Measurements from ENCODE around the gene IFIT1B.
"Not testable (repeated sequence)": the region's sequence is repeated elsewhere in the genome, so short reads cannot be mapped to it uniquely, and the experiment has no call there.

Gene IFIT1B, protein sequence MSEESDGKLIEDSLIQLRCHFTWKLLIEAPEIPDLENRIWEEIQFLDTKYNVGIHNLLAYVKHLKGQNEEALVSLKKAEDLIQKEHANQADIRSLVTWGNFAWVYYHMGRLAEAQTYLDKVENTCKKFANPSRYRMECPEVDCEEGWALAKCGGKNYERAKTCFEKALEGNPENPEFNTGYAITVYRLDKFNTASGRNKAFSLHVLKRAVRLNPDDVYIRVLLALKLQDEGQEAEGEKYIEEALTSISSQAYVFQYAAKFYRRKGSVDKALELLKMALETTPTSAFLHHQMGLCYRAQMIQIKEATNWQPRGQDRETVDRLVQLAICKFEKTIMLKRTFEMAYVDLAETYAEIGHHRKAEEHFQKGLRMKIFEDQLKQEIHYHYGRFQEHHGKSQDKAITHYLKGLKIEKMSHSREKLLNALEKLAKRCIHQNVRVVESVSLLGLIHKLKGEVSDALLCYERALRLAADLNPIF

DNA sequence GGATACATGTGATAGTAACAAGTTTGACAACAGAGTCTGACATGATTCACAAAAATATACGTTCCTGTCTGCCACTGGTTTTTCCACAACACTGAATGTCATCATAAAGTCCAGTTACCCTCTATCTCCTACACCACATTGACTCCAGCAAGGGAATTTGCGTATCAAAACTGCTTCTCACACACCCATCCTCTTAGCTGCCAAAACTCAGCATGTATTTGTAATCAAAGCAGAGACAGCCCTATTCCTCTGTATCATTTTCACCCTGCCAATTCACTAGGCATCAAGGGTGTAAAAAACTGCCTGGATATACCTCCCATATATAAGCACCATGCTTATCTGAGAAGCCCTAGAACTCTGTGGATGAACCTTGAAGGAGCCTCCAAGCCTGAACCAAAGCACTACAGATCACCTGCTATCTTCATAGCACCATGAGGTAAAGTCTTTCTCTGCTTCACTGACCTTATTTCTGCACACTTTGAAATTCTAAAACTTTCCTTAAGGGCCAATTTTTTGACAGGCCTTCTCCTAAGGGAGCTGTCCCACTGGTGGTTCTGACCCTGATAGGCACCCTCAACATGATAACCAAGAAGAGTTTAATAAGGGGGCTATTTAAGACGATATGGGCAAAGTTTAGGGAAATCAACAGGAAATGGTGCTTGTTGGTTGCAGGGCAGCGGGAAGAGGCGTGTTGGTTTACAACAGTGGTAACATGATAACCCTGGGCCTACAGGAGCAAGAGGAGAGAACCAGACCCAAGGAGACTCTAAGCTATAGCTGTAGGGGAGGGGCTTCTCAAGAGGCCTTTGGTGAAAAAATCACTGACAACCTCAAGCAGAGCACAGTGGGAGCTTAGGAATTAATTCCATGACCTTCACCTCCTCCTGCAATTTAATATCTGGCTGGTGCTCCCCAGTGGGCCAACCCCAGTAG, at the start of gene IFIT1B:
TSS of gene IFIT1B (plus strand) at position 352 of the 933 bp plus-strand sequence. CDS start at position 432, 80 bp downstream.
- DNase-seq: no peak

DNA sequence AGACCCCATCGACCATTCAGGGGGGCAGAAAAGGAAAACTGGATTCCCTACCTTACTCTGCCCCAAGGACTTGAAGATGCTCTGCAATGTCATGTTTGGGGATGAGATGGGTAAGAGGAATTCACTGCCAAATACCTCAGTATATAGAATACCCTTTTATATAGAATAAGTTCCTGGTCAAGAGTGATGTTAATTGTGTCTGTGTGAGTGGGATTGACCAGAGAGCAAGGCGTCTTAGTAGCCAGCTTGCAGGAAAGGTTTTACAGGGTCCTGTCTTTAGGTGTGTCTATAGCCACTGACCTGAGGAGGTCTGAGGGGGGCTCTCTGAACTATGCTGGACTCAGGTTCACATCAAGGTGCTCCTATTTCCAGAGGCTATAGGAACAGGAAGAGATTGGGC, 48.7 kb upstream of the IFIT1B start:
- no peak for DNase-seq

DNA sequence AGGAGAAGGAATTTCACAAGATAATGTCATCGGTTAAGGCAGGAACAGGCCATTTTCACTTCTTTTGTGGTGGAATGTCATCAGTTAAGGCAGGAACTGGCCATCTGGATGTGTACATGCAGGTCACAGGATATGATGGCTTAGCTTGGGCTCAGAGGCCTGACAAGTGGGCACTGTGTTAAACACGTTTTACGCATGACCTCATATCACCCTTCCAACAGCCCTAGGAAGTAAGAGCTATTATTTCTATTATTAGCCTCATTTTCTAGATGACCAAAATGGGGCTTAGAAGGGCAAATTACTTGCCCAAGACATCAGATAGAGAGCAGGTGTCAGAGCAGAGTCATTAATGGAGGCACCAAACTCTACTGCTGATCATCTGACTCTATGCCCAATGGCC, 47.8 kb upstream of the IFIT1B start:
- not testable (repeated sequence) for DNase-seq

DNA sequence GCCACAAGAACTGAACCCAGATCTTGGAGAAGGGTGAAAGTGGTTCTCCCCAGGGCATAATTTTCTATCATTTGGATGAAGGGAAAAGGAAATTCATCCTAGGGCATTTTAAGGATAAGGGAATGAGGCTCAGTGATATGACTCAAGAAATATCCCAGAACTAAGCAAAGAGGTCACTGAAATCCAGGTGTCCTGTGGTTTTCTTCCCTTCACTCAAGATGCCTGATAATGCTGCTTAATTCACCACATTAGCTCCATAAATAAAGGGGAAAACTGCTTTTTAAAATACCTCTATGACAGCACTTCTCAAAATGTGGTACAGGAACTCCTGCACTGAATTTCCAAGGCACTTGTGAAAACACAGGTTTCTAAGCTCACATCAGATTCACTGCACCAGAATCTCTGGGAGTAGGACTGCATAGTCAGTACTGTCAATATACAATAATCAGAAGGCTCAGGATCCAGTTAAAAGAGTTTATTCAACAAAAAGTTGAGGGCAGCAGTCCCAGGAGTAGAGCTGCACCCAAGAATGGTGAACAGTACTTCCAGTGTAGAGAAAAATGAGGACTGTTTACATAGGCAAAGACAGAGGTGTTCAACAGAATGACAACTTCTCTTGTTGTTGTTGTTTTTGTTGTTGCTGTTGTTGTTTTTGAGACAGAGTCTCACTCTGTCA, 47.2 kb upstream of the IFIT1B start:
- no peak for DNase-seq

DNA sequence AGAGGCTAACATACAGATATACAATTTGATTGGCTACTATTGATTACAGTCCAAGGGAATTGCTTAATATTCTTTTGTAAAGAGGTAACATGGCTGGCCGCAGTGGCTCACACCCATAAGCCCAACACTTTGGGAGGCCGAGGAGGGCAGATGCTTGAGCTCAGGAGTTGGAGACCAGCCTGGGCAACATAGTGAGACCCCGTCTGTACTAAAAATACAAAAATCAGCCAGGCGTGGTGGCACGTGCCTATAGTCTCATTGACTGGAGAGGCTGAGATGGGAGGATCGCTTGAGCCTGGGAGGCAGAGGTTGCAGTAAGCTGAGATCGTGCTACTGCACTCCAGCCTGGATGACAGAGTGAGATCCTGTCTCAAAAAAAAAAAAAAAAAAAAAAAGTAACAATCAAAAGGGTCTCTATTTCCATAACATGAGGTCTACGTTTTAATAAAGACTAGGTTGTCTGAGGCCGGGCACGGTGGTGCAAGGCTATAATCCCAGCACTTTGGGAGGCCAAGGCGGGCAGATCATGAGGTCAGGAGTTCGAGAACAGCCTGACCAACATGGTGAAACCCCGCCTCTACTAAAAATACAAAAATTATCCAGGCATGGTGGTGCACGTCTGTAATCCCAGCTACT, 46.3 kb upstream of the IFIT1B start:
- DNase-seq: not testable (repeated sequence)

DNA sequence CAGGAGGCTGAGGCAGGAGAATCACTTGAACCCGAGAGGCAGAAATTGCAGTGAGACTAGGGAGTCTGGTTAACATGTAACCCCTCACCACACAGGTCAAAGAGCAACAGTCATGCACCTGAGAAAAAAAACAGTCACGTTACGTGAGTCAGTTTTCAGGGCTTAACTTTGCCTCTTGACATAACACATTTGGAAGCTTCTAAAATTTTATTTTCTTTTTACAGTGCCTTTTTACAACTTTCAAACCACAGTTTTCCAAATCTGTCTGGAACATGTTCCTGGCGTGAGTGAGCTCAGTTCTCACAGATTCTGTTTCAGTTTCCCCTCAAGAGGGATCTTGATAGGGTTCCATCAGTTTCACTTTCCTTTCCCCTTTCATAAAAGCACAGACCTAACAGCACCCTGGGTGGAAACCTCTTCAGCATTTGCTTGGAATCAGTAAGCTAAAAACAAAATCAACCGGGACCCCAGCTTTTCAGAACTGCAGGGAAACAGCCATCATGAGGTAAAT, 45.7 kb upstream of the IFIT1B start:
- DNase-seq: no peak

DNA sequence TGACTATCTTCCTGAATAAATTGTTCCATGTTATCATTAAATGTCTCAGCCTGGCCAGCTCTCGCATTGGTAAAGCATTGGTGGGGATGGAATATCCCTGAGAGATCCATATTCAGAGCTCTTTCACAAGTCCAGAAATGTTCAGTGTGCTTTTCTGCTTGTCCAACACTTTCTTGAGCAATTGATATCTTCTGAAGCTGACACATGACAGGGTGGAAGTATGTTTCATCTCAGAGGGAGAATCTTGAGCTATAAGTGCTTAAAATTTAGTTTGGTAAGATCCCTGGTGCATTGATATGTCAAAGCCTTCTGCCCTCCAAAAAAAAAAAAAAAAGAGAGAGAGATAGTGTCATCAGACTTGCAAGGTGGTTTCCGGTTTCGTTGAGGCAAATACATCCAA, 42.6 kb upstream of the IFIT1B start:
- DNase-seq: no peak

DNA sequence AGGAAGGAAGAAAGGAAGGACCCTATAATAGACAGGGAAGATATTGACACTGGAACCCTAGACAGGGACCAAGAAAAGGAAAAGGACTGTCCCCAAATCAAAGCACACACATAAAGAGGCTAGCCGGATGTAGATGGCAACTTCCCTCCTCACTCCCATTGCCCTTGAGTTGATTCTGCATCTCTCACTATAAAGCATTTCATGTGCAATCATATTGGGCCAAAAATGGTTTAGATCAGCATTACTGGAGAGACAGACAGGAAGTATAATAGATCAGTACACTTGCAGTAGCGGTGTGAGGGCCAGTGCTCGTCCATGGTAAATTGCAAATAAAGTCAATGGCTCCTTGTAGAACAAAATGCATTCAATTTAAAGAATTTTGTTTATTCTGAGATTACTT, 41.6 kb upstream of the IFIT1B start:
- DNase-seq: no peak

DNA sequence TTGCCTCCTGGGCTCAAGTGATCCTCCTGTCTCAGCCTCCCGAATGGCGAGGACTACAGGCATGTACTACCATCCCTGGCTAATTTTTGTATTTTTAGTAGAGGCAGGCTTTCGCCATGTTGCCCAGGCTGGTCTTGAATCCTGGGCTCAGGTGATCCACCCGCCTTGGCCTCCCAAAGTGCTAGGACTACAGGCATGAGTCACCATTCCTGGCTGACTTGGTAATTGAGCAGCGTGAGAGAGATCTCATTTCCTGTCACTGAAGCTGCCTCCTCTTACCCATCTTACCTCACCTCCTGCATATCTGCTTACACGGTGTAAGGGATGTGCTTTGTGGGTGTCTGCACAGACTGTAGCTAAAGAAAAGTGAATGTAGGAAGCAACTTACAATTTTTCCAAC, 40.4 kb upstream of the IFIT1B start:
- DNase-seq: peak; percentile 20

DNA sequence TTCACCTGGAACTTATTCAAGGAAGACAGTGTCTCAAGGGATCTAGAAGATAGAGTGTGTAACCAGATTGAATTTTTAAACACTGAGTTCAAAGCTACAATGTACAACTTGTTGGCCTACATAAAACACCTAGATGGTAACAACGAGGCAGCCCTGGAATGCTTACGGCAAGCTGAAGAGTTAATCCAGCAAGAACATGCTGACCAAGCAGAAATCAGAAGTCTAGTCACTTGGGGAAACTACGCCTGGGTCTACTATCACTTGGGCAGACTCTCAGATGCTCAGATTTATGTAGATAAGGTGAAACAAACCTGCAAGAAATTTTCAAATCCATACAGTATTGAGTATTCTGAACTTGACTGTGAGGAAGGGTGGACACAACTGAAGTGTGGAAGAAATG, 39.1 kb upstream of the IFIT1B start:
- no peak for DNase-seq

DNA sequence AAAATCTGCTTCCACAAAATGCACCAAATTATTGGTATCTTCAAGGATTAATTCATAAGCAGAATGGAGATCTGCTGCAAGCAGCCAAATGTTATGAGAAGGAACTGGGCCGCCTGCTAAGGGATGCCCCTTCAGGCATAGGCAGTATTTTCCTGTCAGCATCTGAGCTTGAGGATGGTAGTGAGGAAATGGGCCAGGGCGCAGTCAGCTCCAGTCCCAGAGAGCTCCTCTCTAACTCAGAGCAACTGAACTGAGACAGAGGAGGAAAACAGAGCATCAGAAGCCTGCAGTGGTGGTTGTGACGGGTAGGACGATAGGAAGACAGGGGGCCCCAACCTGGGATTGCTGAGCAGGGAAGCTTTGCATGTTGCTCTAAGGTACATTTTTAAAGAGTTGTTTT, 38.0 kb upstream of the IFIT1B start:
- DNase-seq: no peak

DNA sequence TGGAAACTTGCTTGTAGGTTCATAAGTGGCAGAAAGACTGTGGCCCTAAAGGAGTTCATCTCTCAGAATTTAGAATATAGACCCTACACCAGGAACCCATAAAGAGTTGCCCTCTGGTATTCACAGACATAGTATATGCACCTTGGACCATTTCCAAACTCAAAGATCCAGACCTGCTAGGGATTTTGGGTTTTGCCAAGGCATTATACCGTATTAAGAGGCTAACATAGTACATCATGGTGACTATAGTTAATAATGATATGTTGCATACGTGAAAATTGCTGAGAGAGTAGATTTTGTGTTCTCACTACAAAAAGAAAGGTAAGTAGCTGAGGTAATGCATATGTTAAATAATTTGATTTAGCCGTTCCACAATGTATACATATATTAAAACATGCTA, 36.2 kb upstream of the IFIT1B start:
- DNase-seq: no peak

DNA sequence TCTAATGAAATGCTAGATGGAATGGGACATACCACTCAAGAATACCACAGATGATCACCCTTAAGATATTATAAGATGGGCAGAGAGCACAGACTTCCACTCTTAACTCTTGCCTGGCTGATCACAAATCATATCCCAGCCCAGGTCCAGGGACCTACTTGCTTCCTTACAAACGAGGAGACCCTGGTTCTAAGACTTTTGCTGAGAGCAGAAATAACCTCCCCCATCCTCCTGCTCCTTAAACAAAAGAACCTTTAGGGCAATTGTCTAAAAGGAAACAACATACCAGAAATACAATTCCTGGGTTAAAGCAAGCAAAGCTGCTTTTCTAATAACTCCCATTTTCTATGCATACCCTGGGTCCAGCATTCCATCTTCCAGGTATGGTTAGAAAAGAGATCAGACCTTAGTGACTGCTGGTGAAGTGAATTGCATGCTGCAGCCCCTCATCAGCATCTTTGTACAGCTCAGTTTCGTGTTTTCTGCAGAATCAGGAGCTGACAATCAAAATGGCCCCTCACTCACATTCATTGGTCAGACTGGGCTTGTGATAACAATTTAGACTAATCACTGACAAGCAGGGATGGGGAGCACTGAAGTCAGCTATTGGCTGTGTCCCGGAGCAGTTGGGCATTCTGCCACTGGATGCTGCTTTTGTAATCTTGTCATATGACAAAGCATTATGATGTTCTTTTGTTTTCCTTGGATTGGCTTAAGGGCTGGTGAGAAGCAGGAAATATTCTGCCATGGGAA, 35.5 kb upstream of the IFIT1B start:
- no peak for DNase-seq

DNA sequence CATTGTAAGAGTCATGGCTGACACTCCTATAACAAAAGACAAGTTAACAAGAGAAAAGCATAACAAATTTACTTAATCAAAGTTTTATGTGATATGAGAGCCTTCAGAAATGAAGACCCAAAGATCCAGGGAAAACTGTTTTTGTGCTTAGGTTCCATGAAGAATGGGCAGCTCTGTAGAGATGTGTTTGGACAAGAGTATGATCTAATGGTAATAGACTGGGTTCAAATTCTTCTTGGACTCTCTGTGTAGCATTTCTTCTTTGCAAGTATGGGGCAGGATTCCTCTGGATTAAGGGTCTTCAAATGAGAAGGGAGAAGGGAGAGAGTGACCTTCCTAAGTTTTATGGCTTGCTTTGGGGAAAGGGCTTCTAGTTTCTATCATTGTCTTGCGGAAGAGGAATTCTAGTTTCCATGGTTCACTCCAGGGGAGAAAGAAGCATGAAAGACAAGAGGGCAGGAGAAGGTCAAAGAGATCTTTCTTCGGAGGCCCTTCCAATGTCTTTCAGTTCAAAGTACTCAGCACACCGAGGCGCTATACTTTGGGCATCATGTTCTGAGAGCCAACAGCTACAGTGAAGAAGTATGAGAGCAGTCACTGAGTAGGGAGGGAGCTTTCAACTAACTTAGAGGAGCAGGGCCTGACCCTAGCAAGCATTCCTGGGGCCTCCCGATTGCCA, 34.6 kb upstream of the IFIT1B start:
- no peak for DNase-seq

DNA sequence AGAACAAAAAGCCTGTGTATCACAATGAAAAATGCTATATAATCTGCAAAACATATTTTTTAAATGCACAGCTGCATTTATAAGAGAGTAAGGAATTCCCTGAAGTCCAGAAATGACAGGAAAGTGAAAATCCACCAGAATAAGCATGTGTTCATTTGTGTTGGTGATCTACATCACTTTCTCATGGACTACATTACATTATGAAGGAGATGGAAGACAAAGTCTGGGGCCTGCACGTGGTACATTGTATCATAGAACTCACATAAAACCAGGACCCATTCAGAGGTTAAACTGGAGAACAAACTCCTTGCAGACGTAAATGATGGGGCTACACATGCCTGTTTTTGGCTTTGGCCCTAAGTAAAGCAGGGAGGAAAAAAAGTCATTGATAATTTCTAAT, 33.7 kb upstream of the IFIT1B start:
- no peak for DNase-seq

DNA sequence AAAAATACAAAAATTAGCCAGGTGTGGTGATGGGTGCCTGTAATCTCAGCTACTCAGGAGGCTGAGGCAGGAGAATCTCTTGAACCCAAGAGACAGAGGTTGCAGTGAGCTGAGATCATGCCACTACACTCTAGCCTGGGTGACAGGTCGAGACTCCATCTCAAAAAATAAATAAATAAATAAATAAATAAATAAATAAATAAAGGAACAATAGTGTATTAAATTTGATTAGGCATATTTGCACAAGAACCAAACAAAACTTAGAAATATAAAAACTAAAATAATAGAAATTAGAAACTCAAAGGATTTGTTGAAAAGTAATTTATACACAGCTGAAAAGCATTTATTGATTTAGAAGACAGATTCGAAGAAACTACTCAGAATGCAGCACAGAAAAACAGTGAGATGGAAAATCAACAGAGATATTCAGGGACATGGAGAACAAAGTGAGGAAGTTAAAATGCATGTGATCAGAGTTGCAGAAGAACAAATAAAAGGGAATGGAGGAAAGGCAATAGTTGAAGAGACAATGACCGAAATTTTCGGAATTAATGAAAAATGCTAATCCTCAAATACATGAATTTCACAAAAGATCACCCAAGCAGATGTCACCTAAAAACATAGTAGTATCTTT, 32.4 kb upstream of the IFIT1B start:
- DNase-seq: no peak

DNA sequence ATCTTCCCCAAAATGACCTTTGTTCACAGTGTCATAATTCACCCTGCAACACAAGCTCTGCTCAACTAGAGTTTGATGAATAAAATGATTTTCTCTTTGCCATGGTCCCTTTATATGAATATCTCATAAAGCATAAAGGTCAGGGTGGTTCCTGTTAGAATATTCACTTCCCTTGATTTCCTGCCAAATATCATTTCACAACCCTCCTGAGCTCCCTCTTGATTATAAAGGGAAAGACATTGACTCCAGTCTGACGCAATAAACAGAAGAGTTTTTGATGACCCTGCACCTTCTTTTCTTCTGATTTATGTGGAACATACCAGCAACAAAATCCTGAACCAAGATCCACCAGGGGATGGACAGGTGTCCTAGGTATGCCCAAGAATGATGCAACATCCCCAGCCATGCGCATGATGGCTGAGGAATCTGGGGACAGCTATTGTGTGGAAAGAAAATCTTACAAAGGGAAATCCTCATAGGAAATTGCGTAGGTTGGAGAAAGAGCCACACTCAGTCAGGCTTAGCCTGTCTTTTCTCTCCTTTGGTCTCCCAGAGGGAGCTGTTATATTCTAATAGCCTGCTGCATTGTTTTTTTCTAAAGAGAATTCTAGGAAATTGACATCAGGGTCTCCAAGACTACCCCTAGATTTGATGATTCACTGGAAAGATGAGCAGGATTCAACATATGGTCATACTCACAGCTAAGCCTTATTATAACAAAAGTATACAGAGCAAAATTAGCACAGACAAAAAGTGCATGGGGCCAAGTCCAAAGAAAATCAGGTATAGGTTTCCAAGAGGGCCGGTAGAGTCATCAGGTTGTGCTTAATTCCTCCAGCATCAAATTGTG, 31.2 kb upstream of the IFIT1B start:
- no peak for DNase-seq

DNA sequence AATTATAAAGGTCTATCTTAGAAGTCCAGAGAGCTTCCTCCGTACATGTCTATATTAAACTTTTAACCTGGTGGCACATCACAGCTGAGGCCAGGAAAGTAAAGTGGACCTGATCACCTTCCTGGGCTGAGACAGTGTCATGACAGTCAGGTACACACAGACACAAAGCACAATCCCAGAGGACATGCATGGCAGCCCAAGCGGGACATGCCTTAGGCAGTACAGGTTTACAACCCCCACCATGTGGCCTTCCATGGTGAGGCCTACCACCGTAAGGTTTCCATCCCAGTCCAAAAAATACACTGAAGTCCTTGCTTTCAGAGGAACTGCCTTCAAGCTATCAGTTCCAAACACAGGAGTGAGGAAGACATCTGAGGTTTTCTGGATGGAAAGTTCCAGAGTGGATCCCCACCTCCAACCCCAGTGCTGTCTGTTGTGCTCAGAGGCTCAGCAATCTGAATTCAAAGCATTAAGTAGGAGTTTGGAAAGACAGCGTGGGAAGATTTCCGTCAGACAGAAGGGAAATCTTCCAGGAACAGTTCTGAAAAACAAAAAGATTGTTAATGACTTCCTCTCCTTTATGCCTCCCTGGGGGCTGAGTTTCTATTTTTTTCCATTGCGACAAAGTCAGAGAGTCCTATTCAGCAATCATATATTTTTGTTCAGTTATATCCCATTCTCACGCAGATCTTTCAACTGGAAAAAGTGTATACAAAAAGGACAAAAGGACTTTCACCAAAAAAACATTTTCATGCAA, 30.0 kb upstream of the IFIT1B start:
- DNase-seq: no peak

DNA sequence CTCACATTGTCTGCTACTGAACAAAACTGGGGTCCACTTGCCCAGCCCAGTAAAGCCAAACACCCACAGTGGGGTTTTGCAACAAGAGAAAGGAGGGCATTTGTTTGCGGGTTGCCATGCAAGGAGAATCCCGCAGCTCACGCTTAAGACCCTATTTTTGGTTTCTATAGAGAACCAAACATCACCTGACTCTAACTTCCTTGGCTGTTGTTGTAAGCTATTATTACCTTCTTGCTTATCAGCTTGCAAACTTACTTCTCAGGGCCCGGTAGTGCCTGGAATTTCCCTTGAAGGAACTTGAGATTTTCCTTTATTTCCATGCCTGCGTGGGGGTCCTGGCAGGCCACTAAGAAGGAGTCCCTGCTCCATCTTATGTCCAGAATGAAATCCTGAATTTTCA, 29.4 kb upstream of the IFIT1B start:
- no peak for DNase-seq

Measured in stimulated activated CD4-positive, alpha-beta T cell treated with anti-CD3 and anti-CD28 coated beads, Interleukin-12 subunit alpha, Interleukin-12 subunit beta, amount 100 ng/mL, for 4 hours (primary cell).